Astrocyte (in vitro differentiated cells and primary cell): ENCODE data around the gene SPNS3. TPM values are rescaled to one million over a fixed set of nuclear protein-coding genes. Genes with fewer than 3 reads are reported as not detected.

Source experiments
- DNase-seq: peaks from one replicate; pipeline ENCODE4 v3.0.0-alpha.2; 2010; ENCODE audit warnings: low read depth
- FAIRE-seq: peaks from 2 replicates; lab custom pipeline; 2011; peaks lifted over from hg19 to GRCh38; lab: Jason Lieb, UNC
- H2AFZ ChIP-seq: 2 replicates; pipeline ENCODE4 v1.6.0; 2012; ENCODE audit warnings: low read depth, low read length, inconsistent platforms
- H3K27ac ChIP-seq: 2 replicates; pipeline ENCODE4 v1.5.1; 2011; ENCODE audit warnings: low read depth, low read length, inconsistent platforms
- H3K27me3 ChIP-seq: 2 replicates; pipeline ENCODE4 v1.6.0; 2011; ENCODE audit warnings: low read length, inconsistent platforms; ENCODE audit not compliant: insufficient read depth
- H3K36me3 ChIP-seq: 2 replicates; pipeline ENCODE4 v1.5.1; 2011; ENCODE audit warnings: low read length, inconsistent platforms; ENCODE audit not compliant: insufficient read depth
- H3K4me1 ChIP-seq: 2 replicates; pipeline ENCODE4 v1.5.1; 2011; ENCODE audit warnings: low read length, inconsistent platforms; ENCODE audit not compliant: insufficient read depth
- H3K4me2 ChIP-seq: 2 replicates; pipeline ENCODE4 v1.6.0; 2012; ENCODE audit warnings: low read length, inconsistent platforms
- H3K4me3 ChIP-seq: 2 replicates; pipeline ENCODE4 v1.5.1; 2011; ENCODE audit warnings: low read depth, mild to moderate bottlenecking, low read length, inconsistent platforms; ENCODE audit not compliant: insufficient read depth
- H3K79me2 ChIP-seq: 2 replicates; pipeline ENCODE4 v1.6.0; 2012; ENCODE audit warnings: mild to moderate bottlenecking, low read length, inconsistent platforms; ENCODE audit not compliant: insufficient read depth
- H3K9ac ChIP-seq: 2 replicates; pipeline ENCODE4 v1.6.0; 2012; ENCODE audit warnings: mild to moderate bottlenecking, low read length, inconsistent platforms
- H3K9me3 ChIP-seq: 2 replicates; pipeline ENCODE4 v1.5.1; 2012; ENCODE audit warnings: low read depth, mild to moderate bottlenecking, low read length, inconsistent platforms; ENCODE audit not compliant: insufficient read depth
- H4K20me1 ChIP-seq: 2 replicates; pipeline ENCODE4 v1.6.0; 2012; ENCODE audit warnings: low read length, inconsistent platforms; ENCODE audit not compliant: insufficient read depth
- H3K27ac Mint-ChIP-seq: one replicate; pipeline ENCODE4 v1.8.0; 2021; ENCODE audit warnings: mild to moderate bottlenecking, mixed read lengths; ENCODE audit not compliant: unreplicated experiment
- H3K27me3 Mint-ChIP-seq: one replicate; pipeline ENCODE4 v1.8.0; 2021; ENCODE audit warnings: low read depth, mixed read lengths; ENCODE audit not compliant: unreplicated experiment
- H3K36me3 Mint-ChIP-seq: one replicate; pipeline ENCODE4 v1.8.0; 2021; ENCODE audit warnings: low read depth, mixed read lengths; ENCODE audit not compliant: unreplicated experiment
- H3K4me1 Mint-ChIP-seq: one replicate; pipeline ENCODE4 v1.8.0; 2021; ENCODE audit warnings: low read depth, mixed read lengths; ENCODE audit not compliant: unreplicated experiment
- H3K4me3 Mint-ChIP-seq: one replicate; pipeline ENCODE4 v1.8.0; 2021; ENCODE audit warnings: mild to moderate bottlenecking, moderate library complexity, mixed read lengths; ENCODE audit not compliant: unreplicated experiment
- H3K9me3 Mint-ChIP-seq: one replicate; pipeline ENCODE4 v1.8.0; 2021; ENCODE audit warnings: mild to moderate bottlenecking, mixed read lengths; ENCODE audit not compliant: unreplicated experiment
- EZH2 ChIP-seq: IDR thresholded peaks from 2 replicates; pipeline ENCODE4 v1.6.1; 2012; ENCODE audit warnings: mild to moderate bottlenecking, low read length, inconsistent platforms; ENCODE audit not compliant: insufficient read depth
- total RNA-seq: library from RNA; stranded (reverse); gene quantifications from 2 replicates; pipeline ENCODE4 v1.2.1, GENCODE V29; 2021
- TF ChIP-seq, protein P1 (sequence below): IDR thresholded peaks from 2 replicates; pipeline ENCODE4 v1.5.1; 2011; ENCODE audit warnings: low read depth, mild to moderate bottlenecking, inconsistent platforms, low read length, moderate library complexity; ENCODE audit not compliant: insufficient read depth

The SPNS3 gene
- total RNA-seq, 1 donor from 2014 or later, result not detected

DNA sequence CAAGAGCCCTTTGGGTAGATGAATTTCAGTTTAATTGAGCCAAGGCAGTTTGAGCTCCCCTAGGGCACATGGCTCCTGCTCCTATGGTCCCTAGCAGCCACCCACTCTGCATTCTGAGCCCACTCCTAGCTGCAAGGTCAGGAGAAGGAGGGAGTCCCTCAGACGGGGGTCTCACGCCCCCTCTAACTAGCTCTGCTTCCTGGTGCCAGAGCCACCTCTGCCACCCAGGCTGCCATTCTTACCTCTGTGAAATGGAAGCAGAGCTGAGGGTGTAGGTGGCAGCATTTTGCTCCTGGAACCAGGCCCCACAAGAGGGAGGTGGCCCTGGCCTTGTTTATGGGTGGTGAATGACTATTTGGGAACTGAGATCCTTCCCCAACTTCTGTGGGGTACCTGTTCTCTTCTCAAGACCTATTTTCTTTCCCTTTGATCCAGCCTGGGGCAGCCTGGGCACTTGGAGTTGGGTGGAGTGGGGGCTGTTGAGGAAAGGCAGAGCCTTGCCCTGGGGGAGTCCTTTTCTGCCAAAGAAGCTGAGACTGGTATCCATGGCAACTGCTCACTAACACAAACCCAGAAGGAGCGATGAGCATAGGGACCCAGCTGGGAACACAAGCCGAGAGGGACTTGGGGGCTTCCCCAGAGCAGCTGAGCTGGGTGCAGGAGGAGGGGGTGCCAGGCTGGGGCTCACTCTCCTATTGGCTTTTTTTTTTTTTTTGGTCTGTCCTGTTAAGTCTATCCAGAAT lies 69.7 kb downstream of the SPNS3 start:
- no peak overlapping the region for H3K4me3 ChIP-seq
- no peak overlapping the region for H2AFZ ChIP-seq
- no peaks in the 10 kb centered on the region for H3K36me3 Mint-ChIP-seq
- H3K4me1 Mint-ChIP-seq, result peaks cover 4% of the 10 kb centered on the region
- no peak overlapping the region for H3K4me2 ChIP-seq
- no peak overlapping the region for H3K4me3 Mint-ChIP-seq
- FAIRE-seq (no peak), DNase-seq (no peak)
- no peaks in the 10 kb centered on the region for H3K36me3 ChIP-seq
- H3K4me1 ChIP-seq, result peaks cover 6% of the 10 kb centered on the region
- H4K20me1 ChIP-seq, result peaks cover 5% of the 10 kb centered on the region
- TF ChIP-seq, protein P1, sequence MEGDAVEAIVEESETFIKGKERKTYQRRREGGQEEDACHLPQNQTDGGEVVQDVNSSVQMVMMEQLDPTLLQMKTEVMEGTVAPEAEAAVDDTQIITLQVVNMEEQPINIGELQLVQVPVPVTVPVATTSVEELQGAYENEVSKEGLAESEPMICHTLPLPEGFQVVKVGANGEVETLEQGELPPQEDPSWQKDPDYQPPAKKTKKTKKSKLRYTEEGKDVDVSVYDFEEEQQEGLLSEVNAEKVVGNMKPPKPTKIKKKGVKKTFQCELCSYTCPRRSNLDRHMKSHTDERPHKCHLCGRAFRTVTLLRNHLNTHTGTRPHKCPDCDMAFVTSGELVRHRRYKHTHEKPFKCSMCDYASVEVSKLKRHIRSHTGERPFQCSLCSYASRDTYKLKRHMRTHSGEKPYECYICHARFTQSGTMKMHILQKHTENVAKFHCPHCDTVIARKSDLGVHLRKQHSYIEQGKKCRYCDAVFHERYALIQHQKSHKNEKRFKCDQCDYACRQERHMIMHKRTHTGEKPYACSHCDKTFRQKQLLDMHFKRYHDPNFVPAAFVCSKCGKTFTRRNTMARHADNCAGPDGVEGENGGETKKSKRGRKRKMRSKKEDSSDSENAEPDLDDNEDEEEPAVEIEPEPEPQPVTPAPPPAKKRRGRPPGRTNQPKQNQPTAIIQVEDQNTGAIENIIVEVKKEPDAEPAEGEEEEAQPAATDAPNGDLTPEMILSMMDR, result no peak
- no peak for TF ChIP-seq EZH2
- peaks cover 62% of the 10 kb centered on the region for H3K27me3 Mint-ChIP-seq
- no peak overlapping the region for H3K27ac Mint-ChIP-seq
- H3K27me3 ChIP-seq, result peaks cover 40% of the 10 kb centered on the region
- H3K9me3 Mint-ChIP-seq, result no peaks in the 10 kb centered on the region
- H3K9ac ChIP-seq, result no peak overlapping the region
- no peaks in the 10 kb centered on the region for H3K9me3 ChIP-seq
- no peak overlapping the region for H3K27ac ChIP-seq
- no peaks in the 10 kb centered on the region for H3K79me2 ChIP-seq

DNA sequence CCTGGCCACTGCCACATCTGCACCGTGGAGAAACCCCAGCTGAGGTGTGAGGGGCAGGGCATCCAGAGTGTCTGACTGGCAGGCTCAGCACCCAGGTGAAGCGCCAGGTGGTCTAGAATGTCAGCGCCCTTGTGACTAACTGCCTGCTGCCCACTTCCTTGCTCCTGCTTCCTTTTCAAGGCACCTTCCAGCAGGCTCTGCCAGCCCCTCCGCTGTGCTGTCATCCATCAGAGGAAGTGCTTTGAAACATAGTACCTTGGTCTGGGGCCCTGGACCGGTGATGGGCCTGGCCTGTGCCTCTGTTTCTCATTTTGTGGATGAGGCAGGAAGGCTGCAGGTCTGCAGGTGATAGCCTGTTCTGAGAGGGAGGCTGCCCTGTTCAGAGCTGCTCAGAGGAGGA lies 70.4 kb downstream of the SPNS3 start:
- FAIRE-seq (no peak), DNase-seq (no peak)
- Histone ChIP-seq H3K9me3 (no peaks in the 10 kb centered on the region), H3K4me2 (no peak overlapping the region), H3K9ac (no peak overlapping the region), H3K4me3 (no peak overlapping the region), H2AFZ (no peak overlapping the region), H3K79me2 (no peaks in the 10 kb centered on the region), H3K27ac (no peak overlapping the region), H3K4me1 (peaks cover 7% of the 10 kb centered on the region), H4K20me1 (peaks cover 5% of the 10 kb centered on the region), H3K36me3 (no peaks in the 10 kb centered on the region), H3K27me3 (peaks cover 39% of the 10 kb centered on the region)
- H3K9me3 Mint-ChIP-seq, result no peaks in the 10 kb centered on the region
- H3K4me1 Mint-ChIP-seq, result peaks cover 4% of the 10 kb centered on the region
- H3K27me3 Mint-ChIP-seq, result peaks cover 69% of the 10 kb centered on the region
- TF ChIP-seq, protein P1, result no peak
- TF ChIP-seq EZH2, result no peak
- no peak overlapping the region for H3K27ac Mint-ChIP-seq
- H3K36me3 Mint-ChIP-seq, result no peaks in the 10 kb centered on the region
- no peak overlapping the region for H3K4me3 Mint-ChIP-seq

DNA sequence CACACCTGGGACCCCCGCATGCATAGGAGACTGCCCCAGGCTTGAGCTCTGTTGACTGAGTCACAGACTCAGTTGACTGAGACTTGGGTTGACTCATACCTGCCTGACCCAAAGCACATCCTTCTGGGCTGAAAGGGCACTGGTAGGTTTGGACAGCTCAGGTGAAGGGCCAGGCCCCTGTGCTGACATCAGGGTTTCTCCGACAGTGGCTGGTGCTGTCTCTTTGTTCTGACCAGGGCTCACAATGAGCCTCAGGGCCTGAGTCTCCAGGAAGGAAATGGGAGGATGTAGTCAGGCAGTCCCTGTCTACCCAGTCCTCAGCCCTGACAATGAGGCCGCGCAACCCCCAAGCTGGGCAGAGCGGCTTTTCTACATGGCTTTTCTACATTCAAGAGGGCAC lies 71.4 kb downstream of the SPNS3 start:
- peaks cover 4% of the 10 kb centered on the region for H3K9me3 Mint-ChIP-seq
- H3K4me1 ChIP-seq, result peaks cover 8% of the 10 kb centered on the region
- peaks cover 3% of the 10 kb centered on the region for H4K20me1 ChIP-seq
- no peaks in the 10 kb centered on the region for H3K9me3 ChIP-seq
- no peaks in the 10 kb centered on the region for H3K79me2 ChIP-seq
- no peak overlapping the region for H3K9ac ChIP-seq
- H3K27me3 ChIP-seq, result peaks cover 32% of the 10 kb centered on the region
- no peak for DNase-seq
- H3K27ac ChIP-seq, result no peak overlapping the region
- no peaks in the 10 kb centered on the region for H3K36me3 Mint-ChIP-seq
- no peaks in the 10 kb centered on the region for H3K4me1 Mint-ChIP-seq
- H3K27me3 Mint-ChIP-seq, result peaks cover 71% of the 10 kb centered on the region
- H3K4me3 Mint-ChIP-seq, result no peak overlapping the region
- no peak for TF ChIP-seq EZH2
- TF ChIP-seq, protein P1, result no peak
- H3K4me2 ChIP-seq, result no peak overlapping the region
- H3K27ac Mint-ChIP-seq, result no peak overlapping the region
- no peaks in the 10 kb centered on the region for H3K36me3 ChIP-seq
- no peak overlapping the region for H2AFZ ChIP-seq
- no peak overlapping the region for H3K4me3 ChIP-seq
- FAIRE-seq, result no peak
